Ishikawa (cell line): Measurements from ENCODE around the gene PDZRN3.

ENCODE experiments used
- CEBPB ChIP-seq: IDR thresholded peaks from 2 replicates; pipeline ENCODE4 v1.6.1; 2012
- CREB1 ChIP-seq: IDR thresholded peaks from 2 replicates; pipeline ENCODE4 v1.6.1; 2012; ENCODE audit warnings: low read depth
- EGR1 ChIP-seq: IDR thresholded peaks from 2 replicates; pipeline ENCODE4 v1.6.1; 2012
- EP300 ChIP-seq: IDR thresholded peaks from 2 replicates; pipeline ENCODE4 v1.6.1; 2012; ENCODE audit warnings: borderline replicate concordance
- FOXM1 ChIP-seq: IDR thresholded peaks from 2 replicates; pipeline ENCODE4 v1.6.1; 2012; ENCODE audit warnings: low read depth, borderline replicate concordance
- NFIC ChIP-seq: IDR thresholded peaks from 2 replicates; pipeline ENCODE4 v1.6.1; 2012
- RAD21 ChIP-seq: IDR thresholded peaks from 2 replicates; pipeline ENCODE4 v1.6.1; 2012; ENCODE audit warnings: low read depth
- TAF1 ChIP-seq: IDR thresholded peaks from 2 replicates; pipeline ENCODE4 v1.6.1; 2012; ENCODE audit warnings: low read depth, mild to moderate bottlenecking
- TCF12 ChIP-seq: IDR thresholded peaks from 2 replicates; pipeline ENCODE4 v1.6.1; 2012; ENCODE audit warnings: low read depth
- TEAD4 ChIP-seq: IDR thresholded peaks from 2 replicates; pipeline ENCODE4 v1.6.1; 2012
- YY1 ChIP-seq: IDR thresholded peaks from 2 replicates; pipeline ENCODE4 v1.6.1; 2012; ENCODE audit warnings: low read depth
- ZBTB7A ChIP-seq: IDR thresholded peaks from 2 replicates; pipeline ENCODE4 v1.6.1; 2012; ENCODE audit warnings: low read depth
- TF ChIP-seq, protein P1 (sequence below): IDR thresholded peaks from 2 replicates; pipeline ENCODE4 v1.6.1; 2012
- TF ChIP-seq, protein P2 (sequence below): IDR thresholded peaks from 2 replicates; pipeline ENCODE4 v1.6.1; 2012; ENCODE audit warnings: low read depth, mild to moderate bottlenecking
- TF ChIP-seq, protein P3 (sequence below): IDR thresholded peaks from 2 replicates; pipeline ENCODE4 v1.6.1; 2012

The PDZRN3 gene

DNA sequence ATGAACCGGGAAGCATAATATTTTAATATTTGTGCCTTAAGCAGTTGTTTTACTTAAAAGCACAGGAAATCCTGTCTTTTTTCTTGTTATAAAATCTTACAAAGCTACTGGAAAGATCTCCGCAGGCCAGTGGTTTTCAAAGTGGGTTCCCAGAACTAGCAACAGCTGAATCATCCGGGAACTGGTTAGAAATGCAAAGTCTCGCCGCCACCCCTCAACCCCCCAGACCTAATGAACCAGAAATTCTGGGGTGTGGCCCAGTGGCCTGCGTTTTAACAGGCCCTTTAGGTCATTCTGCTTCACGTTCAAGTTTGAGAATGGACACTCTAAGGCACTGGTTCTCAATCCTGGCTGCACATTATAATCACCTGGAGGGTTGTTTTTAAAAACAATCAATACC, 74.7 kb downstream of the PDZRN3 start:
- no peak for TF ChIP-seq NFIC
- TF ChIP-seq FOXM1: no peak
- TF ChIP-seq, protein P1, sequence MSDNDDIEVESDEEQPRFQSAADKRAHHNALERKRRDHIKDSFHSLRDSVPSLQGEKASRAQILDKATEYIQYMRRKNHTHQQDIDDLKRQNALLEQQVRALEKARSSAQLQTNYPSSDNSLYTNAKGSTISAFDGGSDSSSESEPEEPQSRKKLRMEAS: no peak
- TF ChIP-seq, protein P2, sequence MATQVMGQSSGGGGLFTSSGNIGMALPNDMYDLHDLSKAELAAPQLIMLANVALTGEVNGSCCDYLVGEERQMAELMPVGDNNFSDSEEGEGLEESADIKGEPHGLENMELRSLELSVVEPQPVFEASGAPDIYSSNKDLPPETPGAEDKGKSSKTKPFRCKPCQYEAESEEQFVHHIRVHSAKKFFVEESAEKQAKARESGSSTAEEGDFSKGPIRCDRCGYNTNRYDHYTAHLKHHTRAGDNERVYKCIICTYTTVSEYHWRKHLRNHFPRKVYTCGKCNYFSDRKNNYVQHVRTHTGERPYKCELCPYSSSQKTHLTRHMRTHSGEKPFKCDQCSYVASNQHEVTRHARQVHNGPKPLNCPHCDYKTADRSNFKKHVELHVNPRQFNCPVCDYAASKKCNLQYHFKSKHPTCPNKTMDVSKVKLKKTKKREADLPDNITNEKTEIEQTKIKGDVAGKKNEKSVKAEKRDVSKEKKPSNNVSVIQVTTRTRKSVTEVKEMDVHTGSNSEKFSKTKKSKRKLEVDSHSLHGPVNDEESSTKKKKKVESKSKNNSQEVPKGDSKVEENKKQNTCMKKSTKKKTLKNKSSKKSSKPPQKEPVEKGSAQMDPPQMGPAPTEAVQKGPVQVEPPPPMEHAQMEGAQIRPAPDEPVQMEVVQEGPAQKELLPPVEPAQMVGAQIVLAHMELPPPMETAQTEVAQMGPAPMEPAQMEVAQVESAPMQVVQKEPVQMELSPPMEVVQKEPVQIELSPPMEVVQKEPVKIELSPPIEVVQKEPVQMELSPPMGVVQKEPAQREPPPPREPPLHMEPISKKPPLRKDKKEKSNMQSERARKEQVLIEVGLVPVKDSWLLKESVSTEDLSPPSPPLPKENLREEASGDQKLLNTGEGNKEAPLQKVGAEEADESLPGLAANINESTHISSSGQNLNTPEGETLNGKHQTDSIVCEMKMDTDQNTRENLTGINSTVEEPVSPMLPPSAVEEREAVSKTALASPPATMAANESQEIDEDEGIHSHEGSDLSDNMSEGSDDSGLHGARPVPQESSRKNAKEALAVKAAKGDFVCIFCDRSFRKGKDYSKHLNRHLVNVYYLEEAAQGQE: no peak
- no peak for TF ChIP-seq RAD21
- no peak for TF ChIP-seq EGR1
- TF ChIP-seq CREB1: no peak
- TF ChIP-seq TCF12: no peak
- no peak for TF ChIP-seq ZBTB7A

DNA sequence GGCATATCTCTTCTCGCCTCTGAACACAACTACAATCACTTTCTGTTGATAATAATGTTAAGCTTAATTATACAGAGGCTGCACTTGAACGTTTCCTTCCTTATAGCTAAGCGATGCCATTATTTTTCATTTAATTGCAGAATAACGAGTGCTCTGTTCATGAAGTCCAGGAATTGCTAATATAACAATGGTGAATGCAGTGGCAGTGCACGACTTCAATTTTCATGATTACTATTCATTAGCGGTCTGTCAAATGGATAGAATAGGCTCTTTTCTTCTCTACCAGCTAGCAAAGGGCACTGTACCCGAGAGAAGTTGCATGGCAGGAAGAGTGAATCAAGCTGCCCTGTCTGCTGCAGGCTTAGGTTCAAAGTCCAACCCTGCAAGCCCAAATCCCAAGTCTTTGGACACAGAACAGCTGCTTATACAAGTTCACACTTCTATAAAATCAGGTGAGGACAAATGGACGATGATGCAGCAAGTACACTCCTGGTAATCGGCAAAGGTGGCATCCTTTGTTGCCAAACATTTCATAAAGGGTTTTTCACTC, 75.6 kb downstream of the PDZRN3 start:
- TF ChIP-seq TAF1: no peak
- no peak for TF ChIP-seq NFIC
- TF ChIP-seq, protein P3, sequence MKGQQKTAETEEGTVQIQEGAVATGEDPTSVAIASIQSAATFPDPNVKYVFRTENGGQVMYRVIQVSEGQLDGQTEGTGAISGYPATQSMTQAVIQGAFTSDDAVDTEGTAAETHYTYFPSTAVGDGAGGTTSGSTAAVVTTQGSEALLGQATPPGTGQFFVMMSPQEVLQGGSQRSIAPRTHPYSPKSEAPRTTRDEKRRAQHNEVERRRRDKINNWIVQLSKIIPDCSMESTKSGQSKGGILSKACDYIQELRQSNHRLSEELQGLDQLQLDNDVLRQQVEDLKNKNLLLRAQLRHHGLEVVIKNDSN: no peak
- TF ChIP-seq RAD21: no peak
- no peak for TF ChIP-seq TCF12
- no peak for TF ChIP-seq YY1
- TF ChIP-seq TEAD4: no peak
- TF ChIP-seq FOXM1: no peak
- TF ChIP-seq CEBPB: no peak
- TF ChIP-seq ZBTB7A: no peak
- no peak for TF ChIP-seq EGR1
- no peak for TF ChIP-seq CREB1
- TF ChIP-seq, protein P1: no peak
- no peak for TF ChIP-seq EP300
- TF ChIP-seq, protein P2: no peak

DNA sequence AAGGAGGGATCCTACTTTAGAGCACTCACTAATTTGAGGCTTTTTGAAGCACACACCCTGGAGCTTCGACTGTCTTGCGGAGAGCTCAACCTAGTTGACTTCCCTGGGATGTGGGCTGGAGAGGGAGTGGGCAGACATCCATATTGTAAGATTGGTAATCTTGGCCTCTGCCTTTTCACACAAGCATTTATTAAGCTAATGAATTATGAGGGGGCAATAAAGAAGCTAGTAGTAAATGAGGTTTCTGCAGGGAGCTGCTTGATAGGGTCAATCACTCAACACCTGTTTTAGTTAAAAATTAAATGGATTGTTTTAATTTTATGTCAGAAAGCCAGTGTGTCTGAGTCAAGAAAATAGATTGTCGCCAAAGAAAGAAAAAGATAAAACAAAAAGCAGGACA, 76.3 kb downstream of the PDZRN3 start:
- TF ChIP-seq RAD21: no peak

DNA sequence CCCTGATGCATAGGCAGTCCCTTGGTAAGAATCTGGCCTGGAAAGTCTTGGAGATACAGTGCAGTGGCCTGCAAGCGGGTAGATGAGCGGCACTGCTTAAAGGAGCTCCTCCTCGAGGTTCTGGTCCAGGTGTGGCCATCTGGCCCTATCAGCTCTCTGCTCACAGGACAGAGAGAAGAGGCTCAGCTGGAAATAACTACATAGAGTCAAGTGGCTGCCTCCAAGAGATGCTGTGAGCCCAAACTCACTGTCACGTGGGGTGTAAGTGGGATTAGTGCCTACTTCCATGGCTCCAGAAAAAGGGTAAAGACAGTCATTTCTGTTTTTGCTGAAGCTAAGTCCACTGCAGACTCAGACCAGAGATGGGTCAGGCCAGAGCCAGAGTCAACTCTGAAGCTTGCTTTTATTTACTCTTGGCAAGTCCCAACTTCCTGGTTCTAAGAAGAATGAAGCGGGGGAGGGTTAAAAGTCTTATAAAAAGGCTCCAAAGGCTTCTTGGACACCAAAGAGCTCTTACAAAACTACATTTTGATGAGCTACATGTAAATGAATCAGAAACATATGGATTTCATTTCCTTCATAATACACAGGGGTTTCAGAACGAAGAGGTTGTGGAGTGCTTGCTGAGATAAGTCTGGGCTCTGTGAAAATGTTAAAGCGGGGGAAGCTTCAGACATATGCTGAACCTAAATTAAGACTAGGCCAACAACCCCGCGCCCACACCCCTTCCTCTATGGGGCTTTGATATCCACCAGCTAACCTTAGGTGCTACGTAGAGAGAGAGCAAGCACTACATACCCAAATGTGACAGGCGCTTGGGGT, 77.1 kb downstream of the PDZRN3 start:
- no peak for TF ChIP-seq CREB1
- TF ChIP-seq ZBTB7A: no peak
- no peak for TF ChIP-seq NFIC
- no peak for TF ChIP-seq EP300
- no peak for TF ChIP-seq YY1
- TF ChIP-seq, protein P1: no peak
- TF ChIP-seq TAF1: no peak
- no peak for TF ChIP-seq CEBPB
- TF ChIP-seq, protein P2: no peak
- no peak for TF ChIP-seq RAD21
- TF ChIP-seq, protein P3: no peak
- no peak for TF ChIP-seq TEAD4
- TF ChIP-seq FOXM1: no peak
- no peak for TF ChIP-seq TCF12
- TF ChIP-seq EGR1: no peak
